Adrenal gland (tissue), 5 donors: Measurements from ENCODE around the gene DYDC1.

Experiments used
- POLR2A ChIP-seq, 2 donors: fragments of 450-650 bp; IDR thresholded peaks; one replicate each; pipeline ENCODE4 v1.6.1; 2017; ENCODE audit warnings: antibody characterized with exemption in 2 of 2, mild to moderate bottlenecking in 2 of 2, moderate library complexity in 1 of 2
- TF ChIP-seq, protein P1 (sequence below), 6 experiments: fragments of 450-650 bp in 4 of 6; fragments of 200-600 bp in 2 of 6; sonication (generic) in 1 of 6; IDR thresholded peaks; 1 replicate in 5 of 6; 2 replicates in 1 of 6; pipeline versions ENCODE4 v1.5.1 to v1.8.0; 2016 to 2021; ENCODE audit warnings: antibody characterized with exemption in 6 of 6, mild to moderate bottlenecking in 2 of 6, moderate library complexity in 1 of 6
- donor health status: DM: no; HTN: no; CAD: no.

DNA sequence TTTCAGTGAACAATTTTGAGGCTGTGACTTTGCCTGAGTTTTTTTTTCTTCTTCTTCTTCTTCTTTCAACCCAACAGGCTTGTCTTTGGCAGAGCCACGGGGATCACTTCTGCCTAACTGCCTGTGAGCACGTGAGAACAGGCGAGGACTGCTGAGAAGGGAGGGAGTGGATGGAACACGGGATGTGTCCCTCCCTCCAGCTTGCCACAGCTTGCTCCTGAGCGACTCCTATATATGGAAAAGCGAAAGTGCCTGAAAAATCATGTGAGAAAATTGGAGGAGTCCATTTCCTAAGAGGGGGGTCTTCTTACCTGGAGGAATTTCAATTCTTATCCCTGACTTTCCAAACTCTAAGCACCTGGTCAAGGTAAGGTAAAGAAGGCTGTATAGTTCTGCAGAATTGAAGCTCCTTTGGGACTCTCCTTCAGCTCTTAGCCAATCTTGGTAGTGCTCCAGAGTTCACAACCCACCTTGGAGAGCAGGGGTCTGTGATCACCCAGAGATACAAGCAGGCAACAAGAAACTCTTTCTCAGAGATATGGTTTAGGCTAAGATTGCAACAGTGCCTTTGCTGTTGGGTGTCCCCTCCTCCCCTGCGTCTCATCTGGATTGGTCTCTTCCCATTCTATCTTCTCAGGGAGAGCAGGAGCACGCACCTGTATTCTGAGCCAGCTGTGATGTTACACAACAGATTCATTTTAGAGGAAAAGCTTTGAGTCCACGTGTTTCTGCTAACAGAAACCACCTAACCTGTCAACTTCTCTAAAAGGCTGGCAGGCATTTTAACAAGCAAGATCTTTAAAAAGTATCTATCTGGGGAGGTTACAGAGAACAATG, 66.9 kb downstream of the DYDC1 start, which contains the start of gene MAT1A:
- TF ChIP-seq, protein P1, sequence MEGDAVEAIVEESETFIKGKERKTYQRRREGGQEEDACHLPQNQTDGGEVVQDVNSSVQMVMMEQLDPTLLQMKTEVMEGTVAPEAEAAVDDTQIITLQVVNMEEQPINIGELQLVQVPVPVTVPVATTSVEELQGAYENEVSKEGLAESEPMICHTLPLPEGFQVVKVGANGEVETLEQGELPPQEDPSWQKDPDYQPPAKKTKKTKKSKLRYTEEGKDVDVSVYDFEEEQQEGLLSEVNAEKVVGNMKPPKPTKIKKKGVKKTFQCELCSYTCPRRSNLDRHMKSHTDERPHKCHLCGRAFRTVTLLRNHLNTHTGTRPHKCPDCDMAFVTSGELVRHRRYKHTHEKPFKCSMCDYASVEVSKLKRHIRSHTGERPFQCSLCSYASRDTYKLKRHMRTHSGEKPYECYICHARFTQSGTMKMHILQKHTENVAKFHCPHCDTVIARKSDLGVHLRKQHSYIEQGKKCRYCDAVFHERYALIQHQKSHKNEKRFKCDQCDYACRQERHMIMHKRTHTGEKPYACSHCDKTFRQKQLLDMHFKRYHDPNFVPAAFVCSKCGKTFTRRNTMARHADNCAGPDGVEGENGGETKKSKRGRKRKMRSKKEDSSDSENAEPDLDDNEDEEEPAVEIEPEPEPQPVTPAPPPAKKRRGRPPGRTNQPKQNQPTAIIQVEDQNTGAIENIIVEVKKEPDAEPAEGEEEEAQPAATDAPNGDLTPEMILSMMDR (IDR thresholded peaks at IDR 0.05): no peak
- no peak for TF ChIP-seq POLR2A (IDR thresholded peaks at IDR 0.05)
